Measurements from ENCODE around the gene RELN.

GRCh38 chr7:103877565-103877964 is 111.9 kb downstream of the RELN start:
- TF ChIP-seq POLR2A (IDR thresholded peaks at IDR 0.05) = no peak
- TF ChIP-seq CTCF (IDR thresholded peaks at IDR 0.05) = no peak
